NCI-H2029 (cell line): ENCODE data around the gene SLC49A4.

Experiments used
- DNase-seq: peaks from one replicate; lab custom pipeline; 2025; lab: John Stamatoyannopoulos, UW

SLC49A4 gene

DNA sequence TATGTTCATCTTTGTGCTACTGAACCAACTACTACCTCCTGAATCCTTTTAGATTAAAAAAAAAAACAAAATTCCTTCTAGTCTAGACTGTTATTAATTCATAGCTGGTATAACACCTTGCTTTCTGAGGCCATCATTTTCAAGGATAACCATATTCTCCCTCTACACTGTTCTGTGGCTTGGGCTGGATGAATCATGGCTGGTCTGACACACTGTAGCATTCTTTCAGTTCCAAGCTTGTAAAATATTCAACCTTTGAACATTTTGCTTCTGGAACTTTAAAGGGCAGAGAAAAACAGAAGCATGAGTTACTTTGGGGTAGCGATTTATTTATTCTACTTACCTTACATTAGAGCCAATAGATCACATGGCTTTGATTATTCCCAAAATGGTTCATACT, 8.8 kb upstream of the SLC49A4 start:
- no peak for DNase-seq

DNA sequence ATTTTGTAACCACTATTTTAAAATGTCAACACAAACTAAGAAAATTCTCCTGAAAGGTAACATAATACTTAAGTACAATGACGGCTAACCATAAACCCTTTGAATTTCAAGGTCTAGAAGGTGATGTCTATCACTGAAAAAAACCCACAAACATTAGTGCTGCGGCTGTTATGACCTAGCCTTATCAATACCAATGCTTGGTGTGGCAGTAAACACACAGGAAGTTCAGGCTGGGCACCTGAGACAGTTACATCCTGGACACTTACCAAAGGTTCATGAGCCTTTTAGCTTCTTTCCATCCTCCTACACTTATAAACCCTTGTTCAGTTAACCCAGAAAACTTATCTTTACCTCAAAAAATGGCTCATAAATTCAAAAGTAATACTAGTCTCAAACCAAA, 7.0 kb upstream of the SLC49A4 start:
- DNase-seq, result no peak

DNA sequence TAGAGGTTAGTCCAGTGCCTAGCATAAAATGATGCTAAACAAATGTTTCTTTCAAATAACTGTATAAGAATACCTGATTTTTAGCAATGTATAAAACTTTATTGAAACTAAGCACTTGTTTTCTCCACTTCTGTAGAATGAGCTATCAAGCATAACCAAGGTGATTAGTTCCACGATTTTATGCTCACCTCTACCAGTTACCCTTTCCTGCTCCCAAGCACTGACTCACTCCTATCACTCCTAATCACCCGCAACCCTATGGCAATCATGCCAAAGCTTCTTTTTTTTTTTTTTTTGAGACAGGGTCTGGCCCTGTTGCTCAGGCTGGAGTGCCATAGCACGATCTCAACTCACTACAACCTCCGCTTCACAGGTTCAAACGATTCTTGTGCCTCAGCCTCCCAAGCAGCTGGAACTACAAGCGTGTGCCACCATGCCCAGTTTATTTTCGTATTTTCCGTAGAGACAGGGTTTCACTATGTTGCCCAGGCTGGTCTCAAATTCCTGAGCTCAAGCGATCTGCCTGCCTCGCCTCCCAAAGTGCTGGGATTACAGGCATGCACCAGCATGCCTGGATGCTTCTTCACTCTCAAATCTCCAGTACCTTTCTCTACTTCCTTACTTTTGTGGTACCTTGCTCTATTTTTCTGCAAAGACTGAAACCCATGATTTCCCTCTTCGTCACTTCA, 5.1 kb upstream of the SLC49A4 start:
- DNase-seq, result no peak

DNA sequence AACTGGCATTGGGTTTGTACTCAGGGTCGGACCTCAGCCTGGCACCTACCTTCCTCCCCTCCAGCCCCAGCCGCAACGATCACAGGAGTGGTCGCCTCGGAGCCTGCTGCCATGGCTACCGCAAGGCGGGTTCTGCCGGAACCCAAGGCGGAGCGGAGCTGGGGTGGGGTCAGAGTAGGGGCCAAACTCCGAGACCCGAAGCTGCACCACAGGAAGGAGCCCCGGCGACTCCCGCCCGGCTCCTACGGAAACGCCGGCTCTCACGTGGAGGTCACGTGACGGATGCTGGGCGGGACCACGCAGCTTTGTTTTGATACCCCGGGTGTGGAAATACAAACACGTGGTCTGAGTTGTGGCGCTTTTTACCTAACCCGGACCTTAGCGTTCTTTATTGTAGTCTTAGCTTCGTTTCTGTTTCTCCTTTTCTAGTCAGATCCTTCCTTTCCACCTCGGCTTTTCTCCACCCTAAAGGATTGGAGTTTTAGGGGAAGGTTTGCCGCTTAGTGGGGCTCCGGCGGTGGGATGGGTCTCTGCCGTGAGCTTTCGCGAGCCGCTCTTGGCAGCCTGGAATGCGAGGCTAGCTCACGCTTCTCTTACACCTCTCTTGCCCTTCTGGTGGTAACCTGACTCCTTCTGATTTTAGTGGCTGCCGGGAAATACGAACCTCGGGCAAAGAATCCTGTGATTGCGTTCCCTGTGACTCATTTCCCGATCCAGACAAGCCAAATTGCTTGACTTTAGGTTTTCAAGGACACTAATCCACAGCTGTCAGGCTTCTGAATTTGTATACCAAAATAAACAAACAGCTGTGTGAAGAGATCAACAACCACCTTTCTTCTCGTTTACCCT, 1.1 kb upstream of the SLC49A4 start, which contains the start of gene HSPBAP1:
Gene HSPBAP1 (minus strand): TSS at position 264 of the 849 bp plus-strand sequence. CDS start 151 bp downstream, at position 113.
- no peak for DNase-seq

DNA sequence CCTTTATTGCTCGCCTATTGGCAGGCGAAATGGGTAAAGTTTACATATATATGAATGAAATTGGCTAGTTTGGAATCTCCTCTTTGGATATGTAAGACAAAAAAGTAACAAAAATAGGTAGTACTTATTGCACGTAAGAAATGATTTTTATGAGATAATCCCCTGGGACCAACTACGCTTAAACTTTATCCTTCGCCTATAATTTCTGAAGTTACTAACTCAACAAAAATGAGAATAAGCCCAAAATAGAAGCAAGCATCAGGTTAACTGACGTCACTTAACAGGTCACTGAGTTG, 438 bp upstream of the SLC49A4 start:
- DNase-seq, result no peak

DNA sequence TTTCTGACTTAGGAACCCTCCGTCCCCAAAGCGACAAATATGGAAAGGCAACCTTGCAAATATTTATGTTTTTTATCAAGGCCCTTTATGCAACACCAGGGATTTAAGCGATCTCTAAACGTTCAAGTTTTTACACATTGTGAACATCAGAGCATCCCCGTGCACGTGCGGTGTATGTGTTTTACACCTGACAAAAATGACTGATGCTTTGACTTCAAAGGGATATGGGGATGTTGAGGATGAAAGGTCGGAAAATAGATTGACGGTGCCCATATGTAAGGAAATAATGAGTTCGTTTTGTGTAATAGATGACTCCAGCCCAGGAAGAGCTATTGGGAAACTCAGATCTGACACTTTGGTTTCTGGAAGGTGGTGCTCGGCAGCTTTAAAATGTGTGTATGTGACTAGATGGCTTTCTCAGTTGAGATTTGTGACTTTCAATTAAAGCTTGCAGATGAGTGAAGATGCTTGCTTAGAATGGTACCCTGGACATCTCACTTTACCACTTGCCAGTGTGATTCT, 866 bp downstream of the SLC49A4 start:
- DNase-seq, result no peak

DNA sequence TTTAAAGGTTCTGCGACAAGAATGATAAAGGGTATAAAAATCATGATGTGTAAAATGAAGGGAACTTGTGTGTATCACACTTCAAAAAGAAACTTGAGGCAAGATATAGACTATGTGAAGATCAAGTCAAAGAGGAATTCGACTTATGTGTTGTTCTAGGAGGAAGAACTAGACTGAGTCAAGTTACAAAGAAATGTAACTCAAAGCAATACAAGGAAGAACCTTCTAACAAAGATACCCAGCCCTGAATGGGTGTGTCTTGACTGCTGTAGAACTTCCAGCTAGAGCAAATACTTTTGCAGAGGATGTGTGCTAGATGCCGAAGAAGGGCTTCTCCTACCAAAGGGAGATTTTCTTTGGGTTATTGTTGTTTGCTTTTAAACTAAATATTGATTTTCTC, 2.4 kb downstream of the SLC49A4 start:
- no peak for DNase-seq

DNA sequence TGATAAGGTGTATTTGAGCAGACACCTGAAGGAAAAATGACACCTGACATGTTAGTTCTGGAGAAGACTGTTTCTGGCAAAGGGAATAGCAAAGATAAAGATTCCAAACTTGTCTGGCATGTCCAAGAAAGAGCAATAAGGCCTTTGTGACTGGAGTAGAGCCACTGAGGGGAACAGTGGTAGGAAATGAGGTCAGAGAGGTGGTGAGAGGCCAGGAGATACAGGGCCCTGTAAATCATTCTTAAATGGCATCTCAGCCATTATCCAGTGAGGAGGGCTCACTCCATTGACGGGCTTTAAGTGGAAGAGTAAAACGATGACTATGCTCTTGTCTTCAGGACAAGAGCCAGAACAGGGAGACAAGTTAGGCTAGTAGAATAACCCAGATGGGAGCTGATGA, 4.5 kb downstream of the SLC49A4 start:
- DNase-seq, result no peak

DNA sequence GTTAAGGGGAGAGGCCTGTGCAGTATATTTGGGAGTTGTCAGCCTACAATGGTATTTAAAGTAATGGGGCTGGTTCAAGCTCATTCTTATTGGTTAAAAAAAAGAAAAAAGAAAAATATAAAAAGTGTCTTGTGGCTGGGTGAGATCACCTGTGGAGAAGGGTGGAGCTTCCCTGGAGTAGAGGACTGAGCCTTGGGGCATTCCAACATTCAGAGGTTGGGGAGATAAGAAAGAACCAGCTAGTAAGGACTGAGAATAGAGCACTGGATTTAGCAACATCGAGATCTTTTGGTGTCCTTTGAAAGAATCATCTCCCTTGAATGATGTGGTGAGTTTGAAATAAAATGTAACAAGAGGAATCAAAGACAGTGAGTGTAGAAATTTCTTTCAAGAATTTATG, 5.2 kb downstream of the SLC49A4 start:
- DNase-seq, result no peak

DNA sequence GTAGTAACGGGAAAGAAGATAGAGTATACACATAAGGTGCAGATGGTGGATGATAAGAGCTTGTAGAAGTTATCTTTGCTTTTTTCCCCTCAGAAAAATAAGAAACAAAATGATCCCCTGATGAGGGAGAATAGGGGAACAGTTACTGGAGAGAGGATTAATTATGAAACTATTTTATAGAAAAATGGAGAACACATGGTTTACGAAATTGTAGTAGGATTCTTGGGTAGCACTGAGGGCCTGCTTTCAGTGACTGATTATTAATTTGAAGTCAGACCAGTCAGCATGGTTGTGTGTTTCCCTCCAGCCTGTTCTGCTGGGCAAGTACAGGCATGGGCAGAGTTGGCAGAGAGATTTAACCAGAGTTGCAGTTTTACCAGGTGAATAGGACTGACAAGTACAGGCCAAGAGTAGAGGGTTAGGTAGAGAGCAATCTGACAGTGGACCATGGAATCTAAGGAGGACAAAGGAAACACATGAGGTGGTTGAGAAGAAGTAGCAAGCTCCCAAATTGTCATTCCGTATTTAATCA, 5.9 kb downstream of the SLC49A4 start:
- no peak for DNase-seq

DNA sequence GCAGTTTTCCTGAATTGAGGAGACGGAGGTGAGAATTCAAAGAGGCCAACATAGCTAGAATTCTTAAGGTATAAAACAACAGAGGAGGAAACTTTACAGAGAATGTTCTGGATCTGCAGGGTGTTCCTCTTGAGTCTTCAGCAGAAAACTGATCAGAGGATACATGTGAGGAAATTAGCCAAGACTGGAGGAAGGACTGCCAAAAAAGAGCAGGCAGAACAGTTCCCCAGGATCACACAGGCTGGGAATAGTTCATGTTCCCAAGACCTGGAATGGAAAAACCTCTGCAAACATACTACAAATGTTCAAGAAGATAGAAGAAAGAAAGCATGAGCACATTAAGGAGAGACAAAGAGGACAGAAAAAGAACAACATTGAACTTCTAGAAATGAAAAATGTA, 7.5 kb downstream of the SLC49A4 start:
- no peak for DNase-seq

DNA sequence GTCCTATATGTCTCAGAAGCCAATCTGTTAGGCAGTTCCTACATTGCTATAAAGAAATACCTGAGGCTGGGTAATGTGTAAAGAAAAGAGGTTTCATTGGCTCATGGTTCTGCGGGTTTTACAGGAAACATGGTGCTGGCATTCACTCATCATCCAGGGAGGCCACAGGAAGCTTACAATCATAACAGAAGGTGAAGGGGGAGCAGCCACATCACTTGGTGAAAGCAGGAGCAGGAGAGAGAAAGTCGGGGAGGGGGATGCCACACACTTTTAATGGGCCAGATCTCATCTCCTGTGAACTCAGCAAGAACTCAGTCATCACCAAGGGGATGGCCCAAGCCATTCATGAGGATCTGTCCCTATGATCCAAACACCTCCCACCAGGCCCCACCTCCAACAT, 9.1 kb downstream of the SLC49A4 start:
- no peak for DNase-seq

DNA sequence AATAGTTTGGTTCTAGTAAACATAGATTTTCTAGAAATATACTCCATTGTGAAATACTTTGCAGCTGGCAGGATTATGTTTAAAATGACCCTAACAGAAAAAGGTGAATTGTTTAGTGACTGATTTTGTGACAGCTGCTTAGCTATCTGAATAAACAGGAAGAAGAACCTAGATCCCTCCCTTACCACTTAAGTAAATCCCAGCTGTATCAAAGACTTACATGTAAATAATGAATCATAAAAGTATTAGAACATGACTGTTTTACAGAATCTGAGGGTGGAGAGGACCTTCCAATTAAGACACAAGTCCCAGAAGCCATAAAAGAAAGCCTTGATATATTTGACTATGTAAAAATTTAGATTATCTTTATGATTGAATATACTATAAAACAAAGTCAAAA, 15.9 kb downstream of the SLC49A4 start:
- DNase-seq, result no peak

DNA sequence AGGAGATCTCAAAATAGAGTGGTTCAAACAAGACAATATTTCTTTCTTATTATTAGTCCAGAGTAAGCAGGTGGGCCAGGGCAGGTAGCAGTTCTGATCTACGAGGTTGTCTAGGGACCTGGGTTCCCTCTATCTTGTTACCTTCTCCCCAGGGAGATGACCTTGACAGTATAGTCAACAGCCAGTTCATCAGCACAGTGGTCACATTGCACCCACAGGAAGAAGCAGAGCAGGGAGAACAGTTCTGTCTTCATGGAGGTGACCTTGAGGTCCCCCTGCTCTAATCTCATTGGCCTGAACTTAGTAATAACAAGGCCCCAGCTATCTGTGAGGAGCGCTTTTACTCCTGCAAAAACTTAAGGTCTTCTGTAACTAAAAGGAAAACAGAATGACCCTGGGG, 21.7 kb downstream of the SLC49A4 start:
- DNase-seq, result no peak

DNA sequence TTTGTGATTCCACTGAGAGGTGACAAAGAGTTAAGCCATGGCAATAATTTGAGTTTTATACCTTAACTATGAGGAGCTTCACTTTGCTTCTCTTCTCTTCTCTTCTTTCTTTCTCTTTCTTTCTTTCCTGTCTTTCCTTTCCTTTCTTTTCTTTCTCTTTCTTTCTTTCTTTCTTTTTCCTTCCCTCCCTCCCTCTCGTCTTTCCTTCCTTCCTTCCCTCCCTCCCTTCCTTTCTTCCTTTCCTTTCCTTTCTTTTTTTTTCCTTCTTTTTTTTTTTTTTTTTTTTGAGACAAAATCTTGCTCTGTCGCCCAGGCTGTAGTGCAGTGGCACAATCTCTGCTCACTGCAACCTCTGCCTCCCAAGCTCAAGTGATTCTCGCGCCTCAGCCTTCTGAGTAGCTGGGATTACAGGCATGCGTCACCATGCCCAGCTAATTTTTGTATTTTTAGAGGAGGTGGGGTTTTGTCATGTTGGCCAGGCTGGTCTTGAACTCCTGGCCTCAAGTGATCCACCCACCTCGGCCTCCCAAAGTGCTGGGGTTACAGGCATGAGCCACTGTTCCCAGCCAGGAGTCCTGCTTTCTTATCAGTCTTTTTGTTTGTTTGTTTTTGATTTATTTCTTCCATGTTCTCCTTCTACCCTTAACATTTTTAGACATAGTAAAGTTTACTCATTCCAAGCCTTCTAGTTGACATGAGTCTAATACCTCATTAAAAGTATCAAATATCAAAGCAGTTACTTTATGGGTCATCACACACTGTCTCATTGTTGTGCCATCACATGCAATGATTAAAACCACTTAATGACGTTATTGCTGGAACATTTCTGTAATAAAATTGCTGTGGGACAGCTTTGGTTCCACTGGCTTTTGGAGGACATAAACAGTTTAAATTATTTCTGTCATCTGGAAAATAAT, 29.9 kb downstream of the SLC49A4 start:
- DNase-seq, result no peak

DNA sequence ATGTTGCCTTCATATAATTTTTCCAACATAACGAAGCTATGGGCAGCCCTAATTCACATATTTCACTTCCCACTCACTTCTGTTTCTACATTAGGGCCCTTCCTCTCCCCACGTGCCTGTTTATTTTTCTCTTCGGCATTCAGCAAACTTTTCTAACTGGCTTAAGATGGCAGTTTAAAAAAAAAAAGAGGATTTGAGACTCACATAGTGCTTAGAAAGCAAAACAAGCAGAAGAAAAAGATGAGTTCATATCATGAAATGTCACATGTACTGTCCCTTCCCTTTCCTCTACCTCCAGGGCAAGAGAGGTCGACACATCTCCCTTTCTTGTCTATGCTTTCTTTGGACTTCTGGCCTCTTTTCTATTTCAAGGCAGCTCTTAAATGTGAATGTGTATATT, 30.6 kb downstream of the SLC49A4 start:
- DNase-seq, result no peak

DNA sequence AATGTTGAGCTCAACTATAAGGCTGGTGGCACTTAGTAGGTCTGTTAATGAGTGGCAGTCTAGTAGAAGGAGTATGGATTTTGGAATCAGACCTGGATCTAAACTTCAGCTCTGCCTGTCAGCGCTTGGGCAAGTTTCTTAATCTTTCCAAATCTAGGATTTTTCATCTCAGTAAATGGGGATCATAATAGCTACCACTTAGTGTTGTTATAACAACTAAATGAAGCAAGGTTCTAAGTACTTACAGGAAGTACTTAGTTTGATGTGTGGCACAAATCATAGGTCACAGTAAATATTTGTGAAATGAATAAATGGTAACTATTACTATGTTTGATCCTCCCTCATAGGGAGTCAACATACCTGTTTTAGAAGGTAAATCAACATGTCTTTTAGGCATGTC, 31.4 kb downstream of the SLC49A4 start:
- DNase-seq, result no peak

DNA sequence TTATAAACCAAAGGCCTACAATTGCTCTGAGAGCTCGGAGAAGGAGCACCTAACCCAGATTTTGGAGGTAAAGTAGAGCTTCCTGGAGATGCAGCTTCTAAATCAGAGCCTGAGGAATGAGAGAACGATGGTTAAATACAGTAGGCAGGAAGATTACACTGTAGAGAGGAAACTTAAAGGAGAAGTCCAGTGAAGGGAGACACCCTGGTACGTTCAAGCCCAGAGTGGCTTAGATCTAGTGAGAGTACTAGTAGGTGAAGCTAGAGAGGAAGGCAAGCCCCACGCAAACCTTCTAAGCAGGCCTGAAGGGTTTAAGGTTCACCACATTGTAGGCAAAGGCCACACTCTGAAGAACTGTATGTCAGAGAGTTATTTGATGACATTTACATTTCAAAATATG, 33.4 kb downstream of the SLC49A4 start:
- no peak for DNase-seq

DNA sequence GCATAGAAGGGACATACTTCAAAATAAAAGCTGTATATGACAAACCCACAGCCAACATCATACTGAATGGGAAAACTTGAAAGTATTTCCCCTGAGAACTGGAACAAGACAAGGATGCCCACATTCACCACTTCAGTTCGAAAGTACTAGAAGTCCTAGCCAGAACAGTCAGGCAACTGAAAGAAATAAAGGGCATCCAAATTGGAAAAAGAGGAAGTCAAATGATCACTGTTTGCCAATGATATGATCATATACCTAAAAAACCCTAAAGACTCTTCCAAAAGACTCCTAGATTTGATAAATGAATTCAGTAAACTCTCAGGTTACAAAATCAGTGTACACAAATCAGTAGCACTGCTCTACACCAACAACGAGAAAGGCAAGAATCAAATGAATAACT, 40.7 kb downstream of the SLC49A4 start:
- no peak for DNase-seq

DNA sequence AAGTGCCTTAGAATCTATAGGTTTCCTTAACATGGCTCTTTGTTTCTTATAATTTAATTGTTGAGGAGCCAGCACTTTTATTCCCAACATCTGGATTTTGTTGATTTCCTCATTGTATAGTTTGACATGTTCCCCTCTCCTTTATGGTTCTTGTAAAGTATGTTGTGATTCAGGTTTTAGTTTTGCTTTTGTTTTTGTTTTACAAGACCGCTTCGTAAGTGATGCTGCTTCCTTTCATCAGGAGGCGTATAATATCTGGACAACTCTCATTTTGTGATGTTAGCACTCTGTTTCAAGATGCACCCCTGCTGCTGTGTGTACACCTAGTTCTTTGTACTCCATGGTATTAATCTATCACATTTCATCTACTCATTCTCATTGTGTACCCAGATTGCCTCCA, 48.7 kb downstream of the SLC49A4 start:
- no peak for DNase-seq

DNA sequence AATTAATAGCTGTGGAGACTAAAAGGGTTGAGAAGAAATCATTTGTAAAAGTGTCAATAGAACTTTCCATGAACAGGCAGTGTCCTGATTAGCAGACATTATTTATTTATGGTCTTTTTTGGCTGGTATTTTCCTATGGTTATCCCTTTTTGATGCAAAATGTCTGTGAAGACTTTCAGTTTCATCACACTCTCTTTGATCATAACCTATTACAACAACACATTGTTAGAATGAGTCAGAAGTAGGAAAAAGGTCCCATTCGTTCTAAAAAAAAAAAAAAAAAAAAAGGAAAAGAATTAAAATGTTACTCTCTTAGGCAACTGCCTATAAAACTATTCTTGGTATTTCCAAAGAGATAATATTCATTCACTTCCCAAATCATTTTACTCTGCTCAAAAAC, 62.1 kb downstream of the SLC49A4 start:
- no peak for DNase-seq

DNA sequence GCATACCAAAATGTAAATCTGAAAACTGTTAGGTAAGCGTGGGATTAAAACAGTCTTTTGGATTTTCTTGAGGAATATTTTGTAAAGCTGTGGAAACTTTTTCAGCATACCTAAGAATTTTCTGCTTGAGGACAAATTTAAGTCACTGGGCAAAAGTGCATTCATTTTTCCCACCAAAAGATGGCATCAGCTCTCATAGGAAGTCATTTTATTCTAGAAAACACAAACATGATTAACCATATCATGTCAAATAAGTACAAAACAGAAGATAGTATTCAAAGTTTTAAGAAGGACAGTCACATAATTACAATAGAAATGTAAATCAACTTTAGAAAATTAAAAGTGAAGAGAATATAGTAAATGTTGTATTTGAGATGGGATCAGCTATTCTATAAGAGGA, 63.5 kb downstream of the SLC49A4 start:
- DNase-seq, result no peak
